HepG2 (cell line): ENCODE results near the gene NUDT3. TPM values are rescaled to one million over a fixed set of nuclear protein-coding genes. Genes with fewer than 3 reads are reported as not detected.

Experiments
- CBFB ChIP-seq: sonication (generic); formaldehyde crosslinking; IDR thresholded peaks from 2 replicates; pipeline ENCODE4 v1.4.0; 2020; ENCODE audit warnings: missing genetic modification reagents
- CEBPB ChIP-seq: IDR thresholded peaks from 2 replicates; pipeline ENCODE4 v1.6.1; 2011; ENCODE audit warnings: low read depth, low read length, improper control_type of control experiment, borderline replicate concordance
- HNRNPLL ChIP-seq: fragments of 200-400 bp; formaldehyde crosslinking; IDR thresholded peaks from 2 replicates; pipeline ENCODE4 v1.6.1; 2017; ENCODE audit warnings: mild to moderate bottlenecking, low read depth, low read length; ENCODE audit not compliant: poor library complexity, severe bottlenecking
- KDM4B ChIP-seq: sonication (generic); formaldehyde crosslinking; IDR thresholded peaks from 2 replicates; pipeline ENCODE4 v1.4.0; 2020; ENCODE audit warnings: missing genetic modification reagents
- NFE2L1 ChIP-seq: sonication (generic); formaldehyde crosslinking; IDR thresholded peaks from 2 replicates; pipeline ENCODE4 v1.4.0; 2020; ENCODE audit warnings: missing genetic modification reagents, mild to moderate bottlenecking, borderline replicate concordance
- PRDM15 ChIP-seq: sonication (generic); formaldehyde crosslinking; IDR thresholded peaks from 2 replicates; pipeline ENCODE4 v1.4.0; 2020; ENCODE audit warnings: missing genetic modification reagents
- PRPF4 ChIP-seq: fragments of 200-400 bp; formaldehyde crosslinking; IDR thresholded peaks from 2 replicates; pipeline ENCODE4 v1.6.1; 2016; ENCODE audit warnings: low read length, low read depth; ENCODE audit not compliant: poor library complexity, severe bottlenecking
- RAD51 ChIP-seq: fragments of 450-650 bp; IDR thresholded peaks from 2 replicates; pipeline ENCODE4 v1.6.1; 2016; ENCODE audit warnings: borderline replicate concordance
- SKIL ChIP-seq: sonication (generic); formaldehyde crosslinking; IDR thresholded peaks from 2 replicates; pipeline ENCODE4 v1.8.0; 2022; ENCODE audit warnings: missing genetic modification reagents, mild to moderate bottlenecking, moderate library complexity, borderline replicate concordance
- SPEN ChIP-seq: sonication (generic); formaldehyde crosslinking; IDR thresholded peaks from 2 replicates; pipeline ENCODE4 v1.5.1; 2020; ENCODE audit warnings: low read depth, mild to moderate bottlenecking, missing genetic modification reagents
- SUZ12 ChIP-seq: fragments of 150-350 bp; IDR thresholded peaks from 2 replicates; pipeline ENCODE4 v1.6.1; 2014; ENCODE audit warnings: low read depth, low read length
- SYNCRIP ChIP-seq: fragments of 200-400 bp; formaldehyde crosslinking; IDR thresholded peaks from 2 replicates; pipeline ENCODE4 v1.6.1; 2018; ENCODE audit warnings: mild to moderate bottlenecking, low read depth, low read length; ENCODE audit not compliant: insufficient read depth
- ZNF17 ChIP-seq: sonication (generic); formaldehyde crosslinking; IDR thresholded peaks from 2 replicates; pipeline ENCODE4 v1.5.0; 2020; ENCODE audit warnings: mild to moderate bottlenecking, missing genetic modification reagents
- ZNF543 ChIP-seq: sonication (generic); formaldehyde crosslinking; IDR thresholded peaks from 2 replicates; pipeline ENCODE4 v1.4.0; 2020; ENCODE audit warnings: mild to moderate bottlenecking, missing genetic modification reagents
- ZNF576 ChIP-seq: sonication (generic); formaldehyde crosslinking; IDR thresholded peaks from 2 replicates; pipeline ENCODE4 v1.4.0; 2020; ENCODE audit warnings: mild to moderate bottlenecking, missing genetic modification reagents
- ZNF614 ChIP-seq: IDR thresholded peaks from 2 replicates; pipeline ENCODE4 v1.6.1; 2018; ENCODE audit warnings: missing biosample characterization, missing genetic modification reagents, inconsistent platforms, borderline replicate concordance
- ZNF644 ChIP-seq: IDR thresholded peaks from 2 replicates; pipeline ENCODE4 v1.6.1; 2016; ENCODE audit warnings: low read depth
- ZNF747 ChIP-seq: sonication (generic); formaldehyde crosslinking; IDR thresholded peaks from 2 replicates; pipeline ENCODE4 v1.8.1; 2023; ENCODE audit warnings: missing genetic modification reagents, mild to moderate bottlenecking, borderline replicate concordance
- ZSCAN29 ChIP-seq: sonication (generic); formaldehyde crosslinking; conservative IDR thresholded peaks from 2 replicates; pipeline ENCODE4 v1.4.0; 2020; ENCODE audit warnings: mild to moderate bottlenecking, missing genetic modification reagents
- polyA plus RNA-seq, 8 experiments: library from polyadenylated mRNA; depleted of rRNA in 3 of 8; stranded (reverse) in 7 of 8; unstranded in 1 of 8; fragments of >200 nt; fragmentation: Illumina TruSeq in 4 of 8; extraction: Trizol in 4 of 8; gene quantifications; 2 replicates each; pipeline versions ENCODE4 v1.2.1 to v1.2.3, GENCODE V29; 2011 to 2016; ENCODE audit warnings: low read depth in 4 of 8, missing spikeins in 1 of 8, mixed read lengths in 1 of 8; ENCODE audit not compliant: insufficient read depth in 1 of 8
- total RNA-seq, 5 experiments: library from RNA; depleted of rRNA; stranded (reverse); fragments of >200 nt; fragmentation: Illumina TruSeq; extraction: Trizol; gene quantifications; 2 replicates each; pipeline ENCODE4 v1.2.3, GENCODE V29; 2016; ENCODE audit warnings: low read depth in 1 of 5
- TF ChIP-seq, protein P1 (sequence below): sonication (generic); formaldehyde crosslinking; IDR thresholded peaks from 2 replicates; pipeline ENCODE4 v1.9.0; 2021; ENCODE audit warnings: missing genetic modification reagents, mild to moderate bottlenecking, borderline replicate concordance
- TF ChIP-seq, protein P2 (sequence below): sonication (generic); formaldehyde crosslinking; IDR thresholded peaks from 2 replicates; pipeline ENCODE4 v1.4.0; 2020; ENCODE audit warnings: missing genetic modification reagents, borderline replicate concordance

The NUDT3 gene
- total and polyA plus RNA-seq, 2 of the 13 experiments (the other 11 are each of a cell fraction or from before 2014, with no cell fraction given), result 20.2 to 20.6 TPM

- TF ChIP-seq PRPF4, result no peak
- TF ChIP-seq ZNF17 (CRISPR knock-in tag), result no peak
- TF ChIP-seq SYNCRIP, result no peak
- TF ChIP-seq ZNF576 (CRISPR knock-in tag), result no peak
- TF ChIP-seq SPEN (CRISPR knock-in tag), result no peak
- TF ChIP-seq SKIL, result no peak
- no peak for TF ChIP-seq NFE2L1 (CRISPR knock-in tag)
- peak; percentile 90 for TF ChIP-seq CEBPB
- TF ChIP-seq PRDM15, result no peak
- no peak for TF ChIP-seq ZNF614
- no peak for TF ChIP-seq ZSCAN29 (CRISPR knock-in tag)
- TF ChIP-seq, protein P1, sequence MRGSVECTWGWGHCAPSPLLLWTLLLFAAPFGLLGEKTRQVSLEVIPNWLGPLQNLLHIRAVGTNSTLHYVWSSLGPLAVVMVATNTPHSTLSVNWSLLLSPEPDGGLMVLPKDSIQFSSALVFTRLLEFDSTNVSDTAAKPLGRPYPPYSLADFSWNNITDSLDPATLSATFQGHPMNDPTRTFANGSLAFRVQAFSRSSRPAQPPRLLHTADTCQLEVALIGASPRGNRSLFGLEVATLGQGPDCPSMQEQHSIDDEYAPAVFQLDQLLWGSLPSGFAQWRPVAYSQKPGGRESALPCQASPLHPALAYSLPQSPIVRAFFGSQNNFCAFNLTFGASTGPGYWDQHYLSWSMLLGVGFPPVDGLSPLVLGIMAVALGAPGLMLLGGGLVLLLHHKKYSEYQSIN (CRISPR knock-in tag), result no peak
- TF ChIP-seq HNRNPLL, result no peak
- TF ChIP-seq ZNF747, result no peak
- TF ChIP-seq, protein P2, sequence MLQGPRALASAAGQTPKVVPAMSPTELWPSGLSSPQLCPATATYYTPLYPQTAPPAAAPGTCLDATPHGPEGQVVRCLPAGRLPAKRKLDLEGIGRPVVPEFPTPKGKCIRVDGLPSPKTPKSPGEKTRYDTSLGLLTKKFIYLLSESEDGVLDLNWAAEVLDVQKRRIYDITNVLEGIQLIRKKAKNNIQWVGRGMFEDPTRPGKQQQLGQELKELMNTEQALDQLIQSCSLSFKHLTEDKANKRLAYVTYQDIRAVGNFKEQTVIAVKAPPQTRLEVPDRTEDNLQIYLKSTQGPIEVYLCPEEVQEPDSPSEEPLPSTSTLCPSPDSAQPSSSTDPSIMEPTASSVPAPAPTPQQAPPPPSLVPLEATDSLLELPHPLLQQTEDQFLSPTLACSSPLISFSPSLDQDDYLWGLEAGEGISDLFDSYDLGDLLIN (CRISPR knock-in tag), result no peak
- peak; percentile 83 for TF ChIP-seq ZNF644
- no peak for TF ChIP-seq KDM4B (CRISPR knock-in tag)
- no peak for TF ChIP-seq CBFB (CRISPR knock-in tag)
- no peak for TF ChIP-seq ZNF543 (CRISPR knock-in tag)
- TF ChIP-seq SUZ12, result no peak
- TF ChIP-seq RAD51, result no peak
These were observed 1.7 kb downstream of the NUDT3 start (continued) for GRCh38 chr6:34390531-34391472.
